MM.1S (cell line): ENCODE results near the gene LYRM4.

Experiments
- CTCF ChIP-seq: fragments of 300-600 bp; sonication (generic); IDR thresholded peaks from 2 replicates; pipeline ENCODE4 v1.5.1; 2016; ENCODE audit warnings: antibody characterized with exemption, low read length, mixed read lengths
- EZH2phosphoT487 ChIP-seq: fragments of 300-600 bp; sonication (generic); IDR thresholded peaks from 2 replicates; pipeline ENCODE4 v1.6.1; 2018; ENCODE audit warnings: antibody characterized with exemption, low read length

DNA sequence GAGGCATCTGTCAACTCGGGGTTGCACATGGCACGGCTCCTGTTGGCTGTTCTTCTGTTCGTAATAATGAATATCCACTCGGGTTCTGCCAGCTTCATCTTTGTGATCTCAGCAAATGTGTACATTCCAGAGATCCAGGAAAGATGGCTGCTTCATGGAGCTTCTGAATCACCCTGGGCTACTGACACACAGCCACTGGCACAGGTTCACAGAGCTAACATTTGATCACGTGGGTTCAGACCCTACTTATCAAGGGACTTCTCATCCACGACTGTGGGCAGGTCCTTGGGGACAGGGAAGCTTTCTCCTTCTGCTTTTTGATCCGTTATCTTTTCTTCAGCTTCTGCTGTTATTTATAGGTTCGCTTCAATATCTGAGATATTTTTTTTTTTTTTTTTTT, 157.5 kb downstream of the LYRM4 start:
- TF ChIP-seq CTCF (no peak), EZH2phosphoT487 (no peak)
